ENCODE measurements around the gene NPAS1. TPM values are rescaled to one million over a fixed set of nuclear protein-coding genes. Genes with fewer than 3 reads are reported as not detected.

Gene NPAS1
- total and polyA plus RNA-seq, 2 of the 8 experiments (the other 6 are each of a cell fraction or from before 2014, with no cell fraction given): 9.9 to 13.9 TPM

DNA sequence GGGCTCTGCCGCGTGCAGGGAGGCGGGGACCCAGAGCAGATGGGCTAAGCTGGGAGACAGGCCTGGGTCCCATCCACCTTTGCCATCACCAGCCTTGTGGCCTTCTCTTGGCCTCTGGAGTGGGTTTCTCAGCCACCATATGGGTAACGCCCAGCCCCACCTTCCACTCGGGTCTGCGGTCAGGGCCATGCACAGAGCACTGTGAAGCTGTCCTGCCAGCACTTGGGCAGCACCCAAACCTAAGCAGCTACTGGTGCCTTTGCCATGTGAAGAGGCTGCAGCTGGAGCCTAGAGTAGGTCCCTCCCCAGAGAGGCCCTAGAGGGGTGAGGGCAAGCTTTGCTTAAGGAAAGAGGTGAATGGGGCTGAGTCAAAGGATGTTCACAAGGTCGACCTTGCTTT, 24.1 kb upstream of the NPAS1 start:
- WGBS, 2 experiments (ENCODE audit: extremely low coverage in 1 of 2, insufficient coverage in 1 of 2, insufficient read length in 1 of 2, insufficient replicate concordance in 2 of 2, low coverage in 1 of 2, low lambda C conversion rate in 2 of 2, missing lambda C conversion rate in 1 of 2): 96% methylated on average over 7 of the region's 7 CpGs; no CpG with 5 or more reads in 1 of the 2 experiments
- Histone ChIP-seq H3K27ac (ENCODE audit: low read depth, low read length) (no peak overlapping the region), H3K9ac (replicated peaks in 1 of 4; ENCODE audit: extremely low read depth in 1 of 4, low read depth in 3 of 4, low read length in 3 of 4) (no peak overlapping the region), H3K4me2 (ENCODE audit: insufficient read depth in 1 of 2, low read depth in 2 of 2, low read length in 2 of 2) (no peak overlapping the region), H3K4me1 (replicated peaks in 1 of 4; ENCODE audit: control insufficient read depth in 3 of 4, insufficient read depth in 4 of 4, low read length in 3 of 4) (peaks cover 0 to 4% (median under 1%) of the 10 kb centered on the region in 4 experiments; a peak in 2 of 7 replicates), H3K9me3 (ENCODE audit: insufficient read depth in 2 of 2, low read depth in 1 of 2, low read length in 1 of 2) (no peaks in the 10 kb centered on the region), H3K56ac (replicated peaks; ENCODE audit: insufficient read length, low read depth, low read length) (no peak overlapping the region), H4K20me1 (replicated peaks in 1 of 2; ENCODE audit: control insufficient read depth in 1 of 2, insufficient read depth in 2 of 2, low read length in 2 of 2) (peaks cover 1 to 2% of the 10 kb centered on the region in 2 experiments), H2BK12ac (ENCODE audit: low read depth, low read length) (no peak overlapping the region), H3K4me3 (ENCODE audit: extremely low read depth in 1 of 4, insufficient read depth in 2 of 4, low read depth in 3 of 4, low read length in 4 of 4) (no peak overlapping the region), H3K14ac (ENCODE audit: insufficient read length) (no peak overlapping the region), H2AK5ac (ENCODE audit: low read depth, low read length) (no peak overlapping the region), H3K4ac (replicated peaks; ENCODE audit: insufficient read length, low read depth, low read length) (no peak overlapping the region), H4K91ac (replicated peaks; ENCODE audit: insufficient read length, low read length) (no peak overlapping the region), H3K79me1 (ENCODE audit: low read depth, low read length) (no peaks in the 10 kb centered on the region), H2BK5ac (ENCODE audit: low read depth, low read length) (no peak overlapping the region), H3K18ac (ENCODE audit: extremely low read depth, low read length) (no peak overlapping the region), H3K23ac (ENCODE audit: insufficient read length) (no peak overlapping the region), H3K79me2 (ENCODE audit: control insufficient read depth in 1 of 2, insufficient read depth in 2 of 2, low read length in 2 of 2) (no peaks in the 10 kb centered on the region), H3K27me3 (replicated peaks in 1 of 4; ENCODE audit: control insufficient read depth in 3 of 4, extremely low read depth in 1 of 4, insufficient read depth in 3 of 4, low read length in 3 of 4) (no peaks in the 10 kb centered on the region), H2BK20ac (ENCODE audit: low read length) (no peak overlapping the region), H2AFZ (ENCODE audit: low read length) (no peak overlapping the region), H2BK15ac (ENCODE audit: low read length) (no peak overlapping the region), H3K36me3 (ENCODE audit: control insufficient read depth in 2 of 4, insufficient read depth in 4 of 4, low read length in 3 of 4) (peaks cover 6 to 26% (median 21%) of the 10 kb centered on the region in 4 experiments; a peak in 7 of 8 replicates), H2BK120ac (replicated peaks; ENCODE audit: low read depth, low read length) (no peak overlapping the region), H3K23me2 (ENCODE audit: low read depth, low read length) (no peaks in the 10 kb centered on the region), H4K8ac (ENCODE audit: extremely low read depth, insufficient read depth, low read length) (no peak overlapping the region), H4K5ac (ENCODE audit: insufficient read length, low read depth, low read length) (no peak overlapping the region)
- FAIRE-seq (no peak), DNase-seq (ENCODE audit: low read depth in 1 of 2, low spot score in 2 of 2) (no peak)
- ChIA-PET POLR2A (ENCODE audit: partially characterized antibody) (interaction anchor here (0.5 to 1.8 kb wide), 2 partner anchors 11 to 92 kb away, joined by 5 read pairs; no protein-coding TSS in a partner anchor), CTCF (ENCODE audit: partially characterized antibody) (interaction anchor here (5.8 kb wide), 1 partner anchor 18 kb away, joined by 32 read pairs; no protein-coding TSS in a partner anchor)
